Right lobe of liver (tissue), 4 donors: Measurements from ENCODE around the gene SF3B1.

Experiments
- CTCF ChIP-seq, 4 donors: fragments of 200-600 bp in 3 of 4; fragments of 450-650 bp in 1 of 4; IDR thresholded peaks; one replicate each; pipeline versions ENCODE4 v1.5.1 to v1.8.0; 2016 to 2022; ENCODE audit warnings: antibody characterized with exemption in 4 of 4, mild to moderate bottlenecking in 2 of 4
- POLR2A ChIP-seq: fragments of 450-650 bp; IDR thresholded peaks from one replicate; pipeline ENCODE4 v1.6.1; 2017; ENCODE audit warnings: antibody characterized with exemption, mild to moderate bottlenecking
- donor health status: DM: no; HTN: no; CAD: no.
- donor health status: DM: no; HTN: no; CAD: no.
- donor health status: DM: no; HTN: yes; CAD: no.

GRCh38 chr2:197359859-197360258 lies 75.0 kb downstream of the SF3B1 start:
- no peak for TF ChIP-seq CTCF (IDR thresholded peaks at IDR 0.05)
- TF ChIP-seq POLR2A: no peak
